Right atrium auricular region (tissue), 2 donors: Measurements from ENCODE around the gene NPEPPS. TPM values are rescaled to one million over a fixed set of nuclear protein-coding genes. Genes with fewer than 3 reads are reported as not detected.
A peak's percentile ranks its signal among the peaks of the same experiment; 100 is the strongest.
"Not testable (repeated sequence)": the region's sequence is repeated elsewhere in the genome, so short reads cannot be mapped to it uniquely, and the experiment has no call there.

Experiments
- DNase-seq: peaks from one replicate; pipeline ENCODE4 v3.0.0-alpha.2; 2019; ENCODE audit warnings: low spot score
- H3K27ac ChIP-seq, 2 donors: fragments of 200-600 bp; sonication (generic); 1 replicate in 1 of 2; 2 replicates in 1 of 2; pipeline ENCODE4 v1.5.1; 2016 to 2019
- H3K27me3 ChIP-seq, 2 donors: fragments of 200-600 bp; sonication (generic); one replicate each; pipeline versions ENCODE4 v1.5.1 to v1.6.0; 2017 to 2019
- H3K36me3 ChIP-seq: fragments of 200-600 bp; sonication (generic); one replicate; pipeline ENCODE4 v1.5.1; 2016
- H3K4me1 ChIP-seq, 2 donors: fragments of 200-600 bp; sonication (generic); one replicate each; pipeline versions ENCODE4 v1.5.1 to v1.6.0; 2017 to 2019
- H3K4me3 ChIP-seq, 2 donors: fragments of 200-600 bp; sonication (generic); 1 replicate in 1 of 2; 2 replicates in 1 of 2; pipeline ENCODE4 v1.5.1; 2017 to 2019; ENCODE audit warnings: mild to moderate bottlenecking in 1 of 2, moderate library complexity in 1 of 2
- H3K9me3 ChIP-seq, 2 donors: fragments of 200-600 bp; sonication (generic); one replicate each; pipeline ENCODE4 v1.5.1; 2019
- total RNA-seq, 2 donors: library from RNA; depleted of rRNA; stranded (reverse); fragments of >200 nt; gene quantifications; one replicate each; pipeline ENCODE4 v1.1.0, GENCODE V29; 2016

Gene NPEPPS
- total RNA-seq, 2 donors from 2014 or later: 53.0 to 62.8 TPM

- not testable (repeated sequence) for H3K36me3 ChIP-seq, H3K9me3 ChIP-seq, H3K4me3 ChIP-seq, H3K27ac ChIP-seq, H3K27me3 ChIP-seq, DNase-seq, H3K4me1 ChIP-seq
These were observed 9.5 kb upstream of the NPEPPS start for GRCh38 chr17:47521434-47521833.

GRCh38 chr17:47522341-47522740, 8.6 kb upstream of the NPEPPS start:
- H3K27ac ChIP-seq, H3K9me3 ChIP-seq, H3K4me3 ChIP-seq, H3K27me3 ChIP-seq, H3K4me1 ChIP-seq, DNase-seq, H3K36me3 ChIP-seq: not testable (repeated sequence)

- H3K36me3 ChIP-seq, H3K27me3 ChIP-seq, H3K9me3 ChIP-seq, DNase-seq, H3K4me1 ChIP-seq: not testable (repeated sequence)
- Histone ChIP-seq H3K4me3 (peak overlapping the region; percentile 71), H3K27ac (peak overlapping the region; percentile 88 to 90)
These were observed 419 bp downstream of the NPEPPS start for GRCh38 chr17:47531233-47531820.

GRCh38 chr17:47539085-47539484, 8.2 kb downstream of the NPEPPS start:
- not testable (repeated sequence) for H3K27ac ChIP-seq, H3K27me3 ChIP-seq, H3K4me3 ChIP-seq, DNase-seq, H3K9me3 ChIP-seq, H3K4me1 ChIP-seq, H3K36me3 ChIP-seq

GRCh38 chr17:47541676-47542075, 10.8 kb downstream of the NPEPPS start:
- not testable (repeated sequence) for H3K27ac ChIP-seq, H3K4me1 ChIP-seq, H3K27me3 ChIP-seq, DNase-seq, H3K36me3 ChIP-seq, H3K9me3 ChIP-seq, H3K4me3 ChIP-seq

GRCh38 chr17:47544327-47544726, 13.4 kb downstream of the NPEPPS start:
- not testable (repeated sequence) for H3K9me3 ChIP-seq, H3K4me1 ChIP-seq, H3K27me3 ChIP-seq, H3K36me3 ChIP-seq, H3K4me3 ChIP-seq, H3K27ac ChIP-seq, DNase-seq

- DNase-seq, H3K9me3 ChIP-seq, H3K36me3 ChIP-seq: not testable (repeated sequence)
These were observed 23.8 kb downstream of the NPEPPS start for GRCh38 chr17:47554733-47555132.

GRCh38 chr17:47556108-47556507, 25.2 kb downstream of the NPEPPS start:
- not testable (repeated sequence) for H3K27ac ChIP-seq, DNase-seq, H3K4me3 ChIP-seq, H3K27me3 ChIP-seq, H3K9me3 ChIP-seq, H3K36me3 ChIP-seq
- peaks cover 0 to 15% of the 10 kb centered on the region in 2 donors for H3K4me1 ChIP-seq

More at GRCh38 chr17:47554733-47555132, 23.8 kb downstream of the NPEPPS start:
- not testable (repeated sequence) for H3K27me3 ChIP-seq, H3K27ac ChIP-seq, H3K4me3 ChIP-seq, H3K4me1 ChIP-seq

- H3K4me1 ChIP-seq: peaks cover 0 to 15% of the 10 kb centered on the region in 2 donors
- H3K4me3 ChIP-seq, DNase-seq, H3K27me3 ChIP-seq, H3K27ac ChIP-seq, H3K36me3 ChIP-seq, H3K9me3 ChIP-seq: not testable (repeated sequence)
These were observed 29.7 kb downstream of the NPEPPS start for GRCh38 chr17:47560517-47561043.

- H3K9me3 ChIP-seq, H3K4me3 ChIP-seq, H3K27me3 ChIP-seq, H3K36me3 ChIP-seq, DNase-seq, H3K27ac ChIP-seq: not testable (repeated sequence)
- H3K4me1 ChIP-seq: peaks cover 0 to 11% of the 10 kb centered on the region in 2 donors
These were observed 30.9 kb downstream of the NPEPPS start for GRCh38 chr17:47561698-47562405.

GRCh38 chr17:47562406-47562705, 31.4 kb downstream of the NPEPPS start:
- peaks cover 0 to 10% of the 10 kb centered on the region in 2 donors for H3K4me1 ChIP-seq
- H3K27ac ChIP-seq, DNase-seq, H3K9me3 ChIP-seq, H3K4me3 ChIP-seq, H3K27me3 ChIP-seq, H3K36me3 ChIP-seq: not testable (repeated sequence)

- H3K27me3 ChIP-seq, H3K4me1 ChIP-seq, H3K4me3 ChIP-seq, H3K27ac ChIP-seq, DNase-seq, H3K9me3 ChIP-seq: not testable (repeated sequence)
- peaks cover 12% of the 10 kb centered on the region for H3K36me3 ChIP-seq
These were observed 36.4 kb downstream of the NPEPPS start for GRCh38 chr17:47567261-47567660.

GRCh38 chr17:47572561-47572960, 41.7 kb downstream of the NPEPPS start:
- not testable (repeated sequence) for H3K27ac ChIP-seq, H3K4me1 ChIP-seq, DNase-seq, H3K4me3 ChIP-seq, H3K9me3 ChIP-seq, H3K27me3 ChIP-seq
- peaks cover 12% of the 10 kb centered on the region for H3K36me3 ChIP-seq

- H3K27me3 ChIP-seq, DNase-seq, H3K4me1 ChIP-seq, H3K36me3 ChIP-seq, H3K4me3 ChIP-seq, H3K27ac ChIP-seq, H3K9me3 ChIP-seq: not testable (repeated sequence)
These were observed 51.5 kb downstream of the NPEPPS start for GRCh38 chr17:47582416-47582815.

- H3K27ac ChIP-seq, H3K4me3 ChIP-seq, H3K4me1 ChIP-seq, H3K27me3 ChIP-seq, H3K36me3 ChIP-seq, H3K9me3 ChIP-seq, DNase-seq: not testable (repeated sequence)
These were observed 55.6 kb downstream of the NPEPPS start for GRCh38 chr17:47586378-47587055.
